GM23338 (cell line): ENCODE results near the gene SHF. TPM values are rescaled to one million over a fixed set of nuclear protein-coding genes. Genes with fewer than 3 reads are reported as not detected.

ENCODE experiments used
- ATAC-seq: fragments of 200-7000 bp; cut with Tn5 transposase; 3 replicates; pipeline ENCODE4 v1.9.1; 2020
- DNase-seq: peaks from one replicate; pipeline ENCODE4 v3.0.0-alpha.2; 2015; ENCODE audit warnings: low spot score
- H2AFZ ChIP-seq: fragments of 200-600 bp; sonication (generic); 2 replicates; pipeline ENCODE4 v1.8.0; 2016; ENCODE audit warnings: antibody characterized with exemption, mild to moderate bottlenecking, moderate library complexity
- H3F3A ChIP-seq: fragments of 200-600 bp; sonication (generic); replicated peaks from 2 replicates; pipeline ENCODE4 v1.8.0; 2017; ENCODE audit warnings: antibody characterized with exemption, mixed run types, low read depth
- H3K27ac ChIP-seq: fragments of 200-600 bp; sonication (generic); 2 replicates; pipeline ENCODE4 v1.6.1; 2016; ENCODE audit warnings: low read depth
- H3K27me3 ChIP-seq: fragments of 200-600 bp; sonication (generic); 2 replicates; pipeline ENCODE4 v1.8.0; 2016; ENCODE audit warnings: mild to moderate bottlenecking, mixed run types, moderate library complexity; ENCODE audit not compliant: insufficient read depth
- H3K36me3 ChIP-seq: fragments of 200-600 bp; sonication (generic); 2 replicates; pipeline ENCODE4 v1.8.0; 2016; ENCODE audit warnings: mild to moderate bottlenecking; ENCODE audit not compliant: insufficient read depth
- H3K4me1 ChIP-seq: fragments of 200-600 bp; sonication (generic); 2 replicates; pipeline ENCODE4 v1.8.0; 2016; ENCODE audit warnings: mild to moderate bottlenecking, moderate library complexity; ENCODE audit not compliant: insufficient read depth
- H3K4me2 ChIP-seq: fragments of 200-600 bp; sonication (generic); 2 replicates; pipeline ENCODE4 v1.7.1; 2017; ENCODE audit warnings: mixed run types
- H3K4me3 ChIP-seq: fragments of 200-600 bp; sonication (generic); 2 replicates; pipeline ENCODE4 v1.6.1; 2016; ENCODE audit warnings: mixed run types
- H3K79me2 ChIP-seq: fragments of 200-600 bp; sonication (generic); replicated peaks from 2 replicates; pipeline ENCODE4 v1.8.0; 2017; ENCODE audit warnings: mild to moderate bottlenecking; ENCODE audit not compliant: insufficient read depth
- H3K9me2 ChIP-seq: fragments of 200-600 bp; sonication (generic); 2 replicates; pipeline ENCODE4 v1.8.0; 2017; ENCODE audit not compliant: insufficient read depth
- H4K20me1 ChIP-seq: fragments of 200-600 bp; sonication (generic); replicated peaks from 2 replicates; pipeline ENCODE4 v1.8.0; 2017; ENCODE audit warnings: mild to moderate bottlenecking; ENCODE audit not compliant: insufficient read depth
- H3K27ac Mint-ChIP-seq: 2 replicates; pipeline ENCODE4 v1.8.0; 2020; ENCODE audit warnings: inconsistent platforms, mild to moderate bottlenecking, moderate library complexity, mixed read lengths
- H3K27me3 Mint-ChIP-seq: 3 replicates; pipeline ENCODE4 v1.8.0; 2022; ENCODE audit warnings: low read depth, mild to moderate bottlenecking, moderate library complexity, mixed read lengths, inconsistent platforms; ENCODE audit not compliant: insufficient read depth, poor library complexity
- H3K36me3 Mint-ChIP-seq: 3 replicates; pipeline ENCODE4 v1.8.0; 2021; ENCODE audit warnings: low read depth, mild to moderate bottlenecking, inconsistent platforms, moderate library complexity, mixed read lengths
- H3K4me1 Mint-ChIP-seq: 3 replicates; pipeline ENCODE4 v1.8.0; 2020; ENCODE audit warnings: mild to moderate bottlenecking, inconsistent platforms, mixed read lengths
- H3K4me3 Mint-ChIP-seq: 3 replicates; pipeline ENCODE4 v1.8.0; 2021; ENCODE audit warnings: moderate library complexity, mild to moderate bottlenecking, inconsistent platforms, mixed read lengths
- H3K9me3 Mint-ChIP-seq: 3 replicates; pipeline ENCODE4 v1.8.0; 2020; ENCODE audit warnings: moderate library complexity, mild to moderate bottlenecking, inconsistent platforms, mixed read lengths
- CREB1 ChIP-seq: fragments of 250-450 bp; sonication (Bioruptor Pico); IDR thresholded peaks from 2 replicates; pipeline ENCODE4 v1.5.0; 2020; ENCODE audit warnings: low read depth, mild to moderate bottlenecking, moderate library complexity
- CTCF ChIP-seq, 2 experiments: fragments of 200-600 bp in 1 of 2; sonication (generic) in 1 of 2; conservative IDR thresholded peaks; 2 replicates each; pipeline versions ENCODE4 v1.5.1 to v1.6.1; 2016 to 2017; ENCODE audit warnings: antibody characterized with exemption in 2 of 2, low read depth in 2 of 2, mild to moderate bottlenecking in 2 of 2, moderate library complexity in 1 of 2
- EZH2 ChIP-seq: fragments of 200-600 bp; sonication (generic); IDR thresholded peaks from one replicate; pipeline ENCODE4 v1.8.0; 2017; ENCODE audit warnings: antibody characterized with exemption, mild to moderate bottlenecking, low read depth; ENCODE audit not compliant: unreplicated experiment
- POLR2AphosphoS5 ChIP-seq: IDR thresholded peaks from 2 replicates; pipeline ENCODE4 v1.6.1; 2016; ENCODE audit warnings: antibody characterized with exemption, low read depth
- ZNF114 ChIP-seq: fragments of 250-450 bp; sonication (Bioruptor Pico); IDR thresholded peaks from 2 replicates; pipeline ENCODE4 v1.5.0; 2020; ENCODE audit warnings: mild to moderate bottlenecking, moderate library complexity
- ZNF462 ChIP-seq: fragments of 250-450 bp; sonication (Bioruptor Pico); IDR thresholded peaks from 2 replicates; pipeline ENCODE4 v1.5.0; 2020; ENCODE audit warnings: mild to moderate bottlenecking, moderate library complexity
- polyA plus RNA-seq: library from polyadenylated mRNA; unstranded; fragments of >200 nt; fragmentation: Nextera tagmentation; extraction: Ambion mirVana; gene quantifications from 2 replicates; pipeline ENCODE4 v1.2.1, GENCODE V29; 2016
- total RNA-seq: library from RNA; depleted of rRNA; stranded (reverse); fragments of >200 nt; shearing (Covaris generic); gene quantifications from 2 replicates; pipeline ENCODE4 v1.2.3, GENCODE V29; 2014

Gene SHF
- total and polyA plus RNA-seq, 2 experiments from 2014 or later = 5.8 to 15.6 TPM

- no peaks in the 10 kb centered on the region for H3K27me3 ChIP-seq
- H3F3A ChIP-seq = no peaks in the 10 kb centered on the region
- no peaks in the 10 kb centered on the region; the same call in 1 of the 2 replicates for H3K4me1 ChIP-seq
- H4K20me1 ChIP-seq = 0 out of 2 replicates have a peak, but pooled peaks cover 3% of the 10 kb centered on the region
- Mint-ChIP-seq H3K36me3 (no peaks in the 10 kb centered on the region), H3K4me3 (no peak overlapping the region), H3K9me3 (no peaks in the 10 kb centered on the region; the same call in 2 of the 3 replicates), H3K27ac (no peak overlapping the region), H3K27me3 (peaks cover 4% of the 10 kb centered on the region), H3K4me1 (peaks cover 9% of the 10 kb centered on the region; the same call in 1 of the 3 replicates)
- H3K79me2 ChIP-seq = no peaks in the 10 kb centered on the region
- ATAC-seq (no peak; the same call in 2 of the 3 replicates), DNase-seq (no peak)
- TF ChIP-seq CREB1 (CRISPR knock-in tag) (no peak), ZNF114 (CRISPR knock-in tag) (no peak), EZH2 (no peak), POLR2AphosphoS5 (no peak), CTCF (conservative IDR thresholded peaks at IDR 0.05; ENCODE audit: low read depth in 2 of 2) (no peak), ZNF462 (no peak)
- H3K9me2 ChIP-seq = no peaks in the 10 kb centered on the region
- H3K27ac ChIP-seq = no peak overlapping the region
- H2AFZ ChIP-seq = 0 out of 2 replicates have a peak overlapping the region, but pooled peaks have one; percentile 28
- H3K4me2 ChIP-seq = no peak overlapping the region
- H3K36me3 ChIP-seq = no peaks in the 10 kb centered on the region
- no peak overlapping the region for H3K4me3 ChIP-seq
Measured at GRCh38 chr15:45224621-45225217, 37.0 kb upstream of the SHF start.
